SK-N-SH (cell line): ENCODE data around the gene CRIP2. TPM values are rescaled to one million over a fixed set of nuclear protein-coding genes. Genes with fewer than 3 reads are reported as not detected.

ENCODE experiments used
- CTCF ChIA-PET: fragments of 300-600, 350-600 bp; formaldehyde crosslinking; extraction: SDS; loops from one replicate; lab custom pipeline; 2021; lab: Yijun Ruan, JAX
- POLR2A ChIA-PET: fragments of 350-600 bp; sonication (Branson Sonifier 250); formaldehyde crosslinking; extraction: SDS; loops from one replicate; lab custom pipeline; 2020; ENCODE audit warnings: antibody characterized with exemption, inconsistent platforms; lab: Yijun Ruan, JAX
- DNase-seq: peaks from one replicate; pipeline ENCODE4 v3.0.0; 2012
- H2AFZ ChIP-seq: fragments of 200-600 bp; sonication (generic); 2 replicates; pipeline ENCODE4 v1.8.1; 2016; ENCODE audit warnings: antibody characterized with exemption, mild to moderate bottlenecking, low read depth
- H3F3A ChIP-seq: fragments of 200-600 bp; sonication (generic); replicated peaks from 2 replicates; pipeline ENCODE3; 2016; ENCODE audit warnings: antibody characterized with exemption, mild to moderate bottlenecking; ENCODE audit not compliant: insufficient read depth
- H3K27ac ChIP-seq, 2 experiments: fragments of 200-500 bp in 1 of 2; fragments of 200-600 bp in 1 of 2; sonication (Bioruptor generic) in 1 of 2; sonication (generic), shearing (Covaris generic) in 1 of 2; 2 replicates each; pipeline versions ENCODE4 v1.5.1 to v1.6.1; 2014 to 2016; ENCODE audit warnings: low read depth in 2 of 2, inconsistent platforms in 1 of 2, low read length in 1 of 2, mild to moderate bottlenecking in 1 of 2, mixed read lengths in 1 of 2
- H3K27me3 ChIP-seq: fragments of 200-600 bp; sonication (generic), shearing (Covaris generic); 2 replicates; pipeline ENCODE4 v1.6.1; 2016; ENCODE audit warnings: mixed run types; ENCODE audit not compliant: insufficient read depth
- H3K36me3 ChIP-seq, 2 experiments: fragments of 200-500 bp in 1 of 2; fragments of 200-600 bp in 1 of 2; sonication (Bioruptor generic) in 1 of 2; sonication (generic) in 1 of 2; replicated peaks in 1 of 2; 2 replicates each; pipeline versions ENCODE3 to v1.5.1; 2014 to 2016; ENCODE audit warnings: low read length in 1 of 2, mild to moderate bottlenecking in 1 of 2; ENCODE audit not compliant: insufficient read depth in 2 of 2, control insufficient read depth in 1 of 2
- H3K4me1 ChIP-seq, 2 experiments: fragments of 200-500 bp in 1 of 2; fragments of 200-600 bp in 1 of 2; sonication (Bioruptor generic) in 1 of 2; sonication (generic), shearing (Covaris generic) in 1 of 2; 2 replicates each; pipeline versions ENCODE4 v1.5.1 to v1.6.1; 2014 to 2016; ENCODE audit warnings: low read depth in 1 of 2, low read length in 1 of 2, mixed run types in 1 of 2; ENCODE audit not compliant: insufficient read depth in 2 of 2, control insufficient read depth in 1 of 2
- H3K4me2 ChIP-seq: fragments of 200-600 bp; sonication (generic), shearing (Covaris generic); 2 replicates; pipeline ENCODE4 v1.6.1; 2017; ENCODE audit warnings: mixed run types
- H3K4me3 ChIP-seq, 2 experiments: fragments of 200-500 bp in 1 of 2; fragments of 200-600 bp in 1 of 2; sonication (Bioruptor generic) in 1 of 2; sonication (generic), shearing (Covaris generic) in 1 of 2; 2 replicates each; pipeline versions ENCODE4 v1.5.1 to v1.8.1; 2014 to 2016; ENCODE audit warnings: low read depth in 2 of 2, inconsistent platforms in 1 of 2, low read length in 1 of 2, mild to moderate bottlenecking in 1 of 2, mixed read lengths in 1 of 2, moderate library complexity in 1 of 2
- H3K79me2 ChIP-seq: fragments of 200-600 bp; sonication (generic); 2 replicates; pipeline ENCODE4 v1.8.1; 2017; ENCODE audit warnings: mild to moderate bottlenecking; ENCODE audit not compliant: insufficient read depth
- H3K9ac ChIP-seq: fragments of 200-600 bp; sonication (generic); 2 replicates; pipeline ENCODE4 v1.6.1; 2017; ENCODE audit warnings: mixed run types
- H3K9me2 ChIP-seq: fragments of 200-600 bp; sonication (generic); 2 replicates; pipeline ENCODE4 v1.6.1; 2017; ENCODE audit warnings: mixed run types
- H3K9me3 ChIP-seq: fragments of 200-600 bp; sonication (generic); 2 replicates; pipeline ENCODE4 v1.6.1; 2017; ENCODE audit warnings: mixed run types, mild to moderate bottlenecking, moderate library complexity
- H4K20me1 ChIP-seq: fragments of 200-600 bp; sonication (generic); 2 replicates; pipeline ENCODE4 v1.6.1; 2017; ENCODE audit warnings: mild to moderate bottlenecking, mixed run types; ENCODE audit not compliant: insufficient read depth
- CHD2 ChIP-seq: fragments of 150-350 bp; IDR thresholded peaks from 2 replicates; pipeline ENCODE4 v1.6.1; 2018; ENCODE audit warnings: low read length; ENCODE audit not compliant: partially characterized antibody
- ELF1 ChIP-seq: IDR thresholded peaks from 2 replicates; pipeline ENCODE4 v1.4.0; 2012
- EP300 ChIP-seq, 2 experiments: IDR thresholded peaks; 2 replicates each; pipeline versions ENCODE4 v1.4.0 to v1.6.1; 2012; ENCODE audit warnings: borderline replicate concordance in 1 of 2, low read depth in 1 of 2, low read length in 1 of 2
- EZH2phosphoT487 ChIP-seq: fragments of 200-600 bp; sonication (generic); IDR thresholded peaks from 2 replicates; pipeline ENCODE4 v1.6.1; 2017; ENCODE audit warnings: low read depth, mixed run types, mild to moderate bottlenecking, antibody characterized with exemption, moderate library complexity, borderline replicate concordance
- FOXJ3 ChIP-seq: sonication (generic); formaldehyde crosslinking; IDR thresholded peaks from 2 replicates; pipeline ENCODE4 v1.5.1; 2020; ENCODE audit warnings: mild to moderate bottlenecking, missing genetic modification reagents
- FOXM1 ChIP-seq: IDR thresholded peaks from 2 replicates; pipeline ENCODE4 v1.4.0; 2012; ENCODE audit warnings: low read depth, mild to moderate bottlenecking
- GABPA ChIP-seq: IDR thresholded peaks from 2 replicates; pipeline ENCODE4 v1.4.0; 2012; ENCODE audit warnings: low read depth, mild to moderate bottlenecking
- JUND ChIP-seq: IDR thresholded peaks from 2 replicates; pipeline ENCODE4 v1.4.0; 2012
- MXI1 ChIP-seq: IDR thresholded peaks from 2 replicates; pipeline ENCODE4 v1.6.1; 2012; ENCODE audit warnings: mild to moderate bottlenecking, low read depth, low read length, improper control_type of control experiment
- NFIC ChIP-seq: IDR thresholded peaks from 2 replicates; pipeline ENCODE4 v1.4.0; 2012; ENCODE audit warnings: borderline replicate concordance
- NRF1 ChIP-seq: IDR thresholded peaks from 2 replicates; pipeline ENCODE4 v1.6.1; 2012; ENCODE audit warnings: low read depth, mild to moderate bottlenecking, low read length
- RFX5 ChIP-seq: IDR thresholded peaks from 2 replicates; pipeline ENCODE4 v1.6.1; 2012; ENCODE audit warnings: mild to moderate bottlenecking, improper control_type of control experiment, low read length
- TCF12 ChIP-seq: IDR thresholded peaks from 2 replicates; pipeline ENCODE4 v1.4.0; 2012
- TEAD4 ChIP-seq: IDR thresholded peaks from 2 replicates; pipeline ENCODE4 v1.4.0; 2012; ENCODE audit warnings: mild to moderate bottlenecking, borderline replicate concordance; ENCODE audit not compliant: insufficient read depth
- WGBS: methylation state at CpG from one replicate; pipeline ENCODE4 v1.1.6; 2017; ENCODE audit warnings: low lambda C conversion rate; 5-methylcytosine and 5-hydroxymethylcytosine counted together
- polyA plus RNA-seq, 3 experiments: library from polyadenylated mRNA; depleted of rRNA; stranded (reverse); fragments of >200 nt; gene quantifications; 2 replicates each; pipeline ENCODE4 v1.2.3, GENCODE V29; 2012
- TF ChIP-seq, protein P1 (sequence below): fragments of 200-600 bp; sonication (generic); IDR thresholded peaks from 2 replicates; pipeline ENCODE4 v1.6.1; 2017; ENCODE audit warnings: antibody characterized with exemption, mild to moderate bottlenecking, moderate library complexity
- TF ChIP-seq, protein P2 (sequence below): IDR thresholded peaks from 2 replicates; pipeline ENCODE4 v1.6.1; 2012; ENCODE audit warnings: mild to moderate bottlenecking, low read depth, low read length, moderate library complexity
- TF ChIP-seq, protein P3 (sequence below): IDR thresholded peaks from 2 replicates; pipeline ENCODE4 v1.4.0; 2012; ENCODE audit warnings: low read depth, borderline replicate concordance
- TF ChIP-seq, protein P4 (sequence below): fragments of 150-350 bp; IDR thresholded peaks from 2 replicates; pipeline ENCODE4 v1.6.1; 2016; ENCODE audit warnings: mild to moderate bottlenecking, low read depth, low read length

Gene CRIP2
- polyA plus RNA-seq, 1 of the 3 experiments (the other 2 are of a cell fraction): 335 TPM

DNA sequence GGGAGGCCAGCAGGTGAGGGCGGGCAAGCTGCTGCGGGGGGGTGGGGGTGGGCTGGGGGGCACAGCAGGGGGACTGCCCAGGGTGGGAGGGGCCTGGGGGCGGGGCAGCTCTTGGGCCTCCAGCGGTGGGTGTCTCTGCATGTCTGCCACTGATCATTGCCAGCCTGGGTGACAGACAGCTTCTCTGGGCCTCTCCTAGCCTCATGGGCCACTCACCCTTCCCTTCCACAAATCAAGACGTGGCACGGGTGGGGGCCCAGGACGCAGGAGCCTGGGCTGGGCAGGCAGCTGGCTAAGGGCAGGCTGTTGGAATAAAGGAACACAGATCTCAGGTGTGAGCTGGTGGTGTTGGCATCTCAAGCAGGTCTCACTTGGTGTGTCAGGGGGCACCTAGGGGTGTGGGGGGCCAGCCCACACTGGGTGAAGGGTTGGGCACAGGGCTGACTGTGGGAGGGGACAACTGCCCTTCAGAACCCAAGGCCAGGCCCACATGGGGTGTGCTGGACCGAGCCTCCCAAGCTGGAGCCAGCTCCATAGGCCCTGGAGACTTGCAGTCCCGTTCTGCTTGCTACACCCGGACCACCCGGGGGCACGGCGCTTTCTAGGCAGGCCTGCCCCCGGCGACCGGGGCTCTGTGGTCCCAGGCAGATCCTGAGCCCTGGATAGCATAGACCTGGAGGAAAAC is 19.4 kb downstream of the CRIP2 start:
- peaks cover 13% of the 10 kb centered on the region; the same call in 1 of the 2 replicates for H3K79me2 ChIP-seq
- no peaks in the 10 kb centered on the region for H3K27me3 ChIP-seq
- no peak overlapping the region for H3K4me2 ChIP-seq
- CTCF ChIA-PET: interaction anchor here (1.8 to 5.9 kb wide), 3 partner anchors 10 to 125 kb away, joined by 5 to 135 read pairs (median 61); partner anchors contain the start of gene TMEM121
- POLR2A ChIA-PET: no interaction called here
- H3K27ac ChIP-seq: no peak overlapping the region
- TF ChIP-seq MXI1 (no peak), EP300 (IDR thresholded peaks at IDR 0.05; ENCODE audit: borderline replicate concordance in 1 of 2, low read depth in 1 of 2, low read length in 1 of 2) (no peak), FOXJ3 (CRISPR knock-in tag) (no peak), ELF1 (no peak), TEAD4 (no peak), TCF12 (no peak), NFIC (no peak), JUND (no peak), FOXM1 (no peak)
- TF ChIP-seq, protein P1, sequence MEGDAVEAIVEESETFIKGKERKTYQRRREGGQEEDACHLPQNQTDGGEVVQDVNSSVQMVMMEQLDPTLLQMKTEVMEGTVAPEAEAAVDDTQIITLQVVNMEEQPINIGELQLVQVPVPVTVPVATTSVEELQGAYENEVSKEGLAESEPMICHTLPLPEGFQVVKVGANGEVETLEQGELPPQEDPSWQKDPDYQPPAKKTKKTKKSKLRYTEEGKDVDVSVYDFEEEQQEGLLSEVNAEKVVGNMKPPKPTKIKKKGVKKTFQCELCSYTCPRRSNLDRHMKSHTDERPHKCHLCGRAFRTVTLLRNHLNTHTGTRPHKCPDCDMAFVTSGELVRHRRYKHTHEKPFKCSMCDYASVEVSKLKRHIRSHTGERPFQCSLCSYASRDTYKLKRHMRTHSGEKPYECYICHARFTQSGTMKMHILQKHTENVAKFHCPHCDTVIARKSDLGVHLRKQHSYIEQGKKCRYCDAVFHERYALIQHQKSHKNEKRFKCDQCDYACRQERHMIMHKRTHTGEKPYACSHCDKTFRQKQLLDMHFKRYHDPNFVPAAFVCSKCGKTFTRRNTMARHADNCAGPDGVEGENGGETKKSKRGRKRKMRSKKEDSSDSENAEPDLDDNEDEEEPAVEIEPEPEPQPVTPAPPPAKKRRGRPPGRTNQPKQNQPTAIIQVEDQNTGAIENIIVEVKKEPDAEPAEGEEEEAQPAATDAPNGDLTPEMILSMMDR: no peak
- TF ChIP-seq, protein P2, sequence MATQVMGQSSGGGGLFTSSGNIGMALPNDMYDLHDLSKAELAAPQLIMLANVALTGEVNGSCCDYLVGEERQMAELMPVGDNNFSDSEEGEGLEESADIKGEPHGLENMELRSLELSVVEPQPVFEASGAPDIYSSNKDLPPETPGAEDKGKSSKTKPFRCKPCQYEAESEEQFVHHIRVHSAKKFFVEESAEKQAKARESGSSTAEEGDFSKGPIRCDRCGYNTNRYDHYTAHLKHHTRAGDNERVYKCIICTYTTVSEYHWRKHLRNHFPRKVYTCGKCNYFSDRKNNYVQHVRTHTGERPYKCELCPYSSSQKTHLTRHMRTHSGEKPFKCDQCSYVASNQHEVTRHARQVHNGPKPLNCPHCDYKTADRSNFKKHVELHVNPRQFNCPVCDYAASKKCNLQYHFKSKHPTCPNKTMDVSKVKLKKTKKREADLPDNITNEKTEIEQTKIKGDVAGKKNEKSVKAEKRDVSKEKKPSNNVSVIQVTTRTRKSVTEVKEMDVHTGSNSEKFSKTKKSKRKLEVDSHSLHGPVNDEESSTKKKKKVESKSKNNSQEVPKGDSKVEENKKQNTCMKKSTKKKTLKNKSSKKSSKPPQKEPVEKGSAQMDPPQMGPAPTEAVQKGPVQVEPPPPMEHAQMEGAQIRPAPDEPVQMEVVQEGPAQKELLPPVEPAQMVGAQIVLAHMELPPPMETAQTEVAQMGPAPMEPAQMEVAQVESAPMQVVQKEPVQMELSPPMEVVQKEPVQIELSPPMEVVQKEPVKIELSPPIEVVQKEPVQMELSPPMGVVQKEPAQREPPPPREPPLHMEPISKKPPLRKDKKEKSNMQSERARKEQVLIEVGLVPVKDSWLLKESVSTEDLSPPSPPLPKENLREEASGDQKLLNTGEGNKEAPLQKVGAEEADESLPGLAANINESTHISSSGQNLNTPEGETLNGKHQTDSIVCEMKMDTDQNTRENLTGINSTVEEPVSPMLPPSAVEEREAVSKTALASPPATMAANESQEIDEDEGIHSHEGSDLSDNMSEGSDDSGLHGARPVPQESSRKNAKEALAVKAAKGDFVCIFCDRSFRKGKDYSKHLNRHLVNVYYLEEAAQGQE: no peak
- no peaks in the 10 kb centered on the region for H3F3A ChIP-seq
- no peak overlapping the region for H2AFZ ChIP-seq
- no peaks in the 10 kb centered on the region for H3K9me2 ChIP-seq
- no peak overlapping the region for H3K4me3 ChIP-seq
- H3K9me3 ChIP-seq: no peaks in the 10 kb centered on the region
- DNase-seq: no peak
- WGBS: 91% methylated on average over 6 of the region's 16 CpGs
- H3K9ac ChIP-seq: no peak overlapping the region
- peaks cover 5 to 16% of the 10 kb centered on the region in 2 experiments; a peak in 2 of 4 replicates for H3K4me1 ChIP-seq
- H4K20me1 ChIP-seq: peaks cover 11% of the 10 kb centered on the region; the same call in 1 of the 2 replicates
- no peaks in the 10 kb centered on the region for H3K36me3 ChIP-seq

DNA sequence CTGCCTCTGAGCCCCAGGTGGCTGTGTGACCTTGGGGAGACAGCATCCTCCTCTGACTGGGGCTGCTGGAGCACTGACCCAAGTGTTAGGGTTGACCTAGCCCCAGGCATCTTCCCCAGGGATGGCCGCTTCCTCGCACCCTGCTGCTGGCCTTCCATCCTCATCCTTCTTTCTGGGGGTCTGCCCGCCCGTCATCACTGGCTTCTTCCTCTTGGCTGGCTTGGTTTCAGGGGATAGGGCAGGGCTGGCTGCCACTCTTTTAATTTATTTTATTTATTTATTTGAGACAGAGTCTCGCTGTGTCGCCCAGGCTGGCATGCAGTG is 19.9 kb downstream of the CRIP2 start:
- no peak for DNase-seq
- Histone ChIP-seq H4K20me1 (peaks cover 11% of the 10 kb centered on the region; the same call in 1 of the 2 replicates), H3F3A (no peaks in the 10 kb centered on the region), H3K9me3 (no peaks in the 10 kb centered on the region), H2AFZ (no peak overlapping the region), H3K4me2 (no peak overlapping the region), H3K9me2 (no peaks in the 10 kb centered on the region), H3K4me1 (peaks cover 5 to 11% of the 10 kb centered on the region in 2 experiments; a peak in 2 of 4 replicates), H3K9ac (no peak overlapping the region), H3K79me2 (peaks cover 13% of the 10 kb centered on the region; the same call in 1 of the 2 replicates), H3K4me3 (no peak overlapping the region), H3K27me3 (no peaks in the 10 kb centered on the region), H3K36me3 (no peaks in the 10 kb centered on the region), H3K27ac (no peak overlapping the region)
- ChIA-PET CTCF (no interaction called here), POLR2A (no interaction called here)
- WGBS: 98% methylated on average over 6 of the region's 6 CpGs
- TF ChIP-seq, protein P3, sequence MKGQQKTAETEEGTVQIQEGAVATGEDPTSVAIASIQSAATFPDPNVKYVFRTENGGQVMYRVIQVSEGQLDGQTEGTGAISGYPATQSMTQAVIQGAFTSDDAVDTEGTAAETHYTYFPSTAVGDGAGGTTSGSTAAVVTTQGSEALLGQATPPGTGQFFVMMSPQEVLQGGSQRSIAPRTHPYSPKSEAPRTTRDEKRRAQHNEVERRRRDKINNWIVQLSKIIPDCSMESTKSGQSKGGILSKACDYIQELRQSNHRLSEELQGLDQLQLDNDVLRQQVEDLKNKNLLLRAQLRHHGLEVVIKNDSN: no peak
- TF ChIP-seq NFIC (no peak), JUND (no peak), MXI1 (no peak), NRF1 (no peak), RFX5 (no peak), EZH2phosphoT487 (no peak), GABPA (no peak), CHD2 (no peak), TEAD4 (no peak)
- TF ChIP-seq, protein P4, sequence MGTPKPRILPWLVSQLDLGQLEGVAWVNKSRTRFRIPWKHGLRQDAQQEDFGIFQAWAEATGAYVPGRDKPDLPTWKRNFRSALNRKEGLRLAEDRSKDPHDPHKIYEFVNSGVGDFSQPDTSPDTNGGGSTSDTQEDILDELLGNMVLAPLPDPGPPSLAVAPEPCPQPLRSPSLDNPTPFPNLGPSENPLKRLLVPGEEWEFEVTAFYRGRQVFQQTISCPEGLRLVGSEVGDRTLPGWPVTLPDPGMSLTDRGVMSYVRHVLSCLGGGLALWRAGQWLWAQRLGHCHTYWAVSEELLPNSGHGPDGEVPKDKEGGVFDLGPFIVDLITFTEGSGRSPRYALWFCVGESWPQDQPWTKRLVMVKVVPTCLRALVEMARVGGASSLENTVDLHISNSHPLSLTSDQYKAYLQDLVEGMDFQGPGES: no peak
